DND-41 (cell line): ENCODE data around the gene ZNF444.
"Not testable (repeated sequence)": the region's sequence is repeated elsewhere in the genome, so short reads cannot be mapped to it uniquely, and the experiment has no call there.

Experiments used
- ATAC-seq: fragments of 200-7000 bp; cut with Tn5 transposase; 3 replicates; pipeline ENCODE4 v1.9.1; 2021; ENCODE audit warnings: low read depth; ENCODE audit not compliant: insufficient read depth
- DNase-seq: peaks from one replicate; pipeline ENCODE4 v3.0.0-alpha.2; 2020
- H2AFZ ChIP-seq: 2 replicates; pipeline ENCODE4 v1.6.0; 2012; ENCODE audit warnings: low read depth, low read length
- H3K27ac ChIP-seq: 2 replicates; pipeline ENCODE4 v1.5.1; 2012; ENCODE audit warnings: low read length, inconsistent platforms
- H3K27me3 ChIP-seq: fragments of 200-600 bp; sonication (generic); 2 replicates; pipeline ENCODE4 v1.6.0; 2012; ENCODE audit warnings: low read length, mild to moderate bottlenecking, inconsistent platforms; ENCODE audit not compliant: insufficient read depth, poor library complexity
- H3K36me3 ChIP-seq: 2 replicates; pipeline ENCODE4 v1.5.1; 2012; ENCODE audit warnings: low read length, inconsistent platforms; ENCODE audit not compliant: insufficient read depth
- H3K4me1 ChIP-seq: 2 replicates; pipeline ENCODE4 v1.5.1; 2012; ENCODE audit warnings: mild to moderate bottlenecking, low read length; ENCODE audit not compliant: insufficient read depth
- H3K4me2 ChIP-seq: 2 replicates; pipeline ENCODE4 v1.6.0; 2012; ENCODE audit warnings: mild to moderate bottlenecking, moderate library complexity, low read length, inconsistent platforms; ENCODE audit not compliant: insufficient read depth
- H3K4me3 ChIP-seq, 2 experiments: fragments of 200-600 bp in 1 of 2; shearing (Covaris generic) in 1 of 2; 2 replicates each; pipeline ENCODE4 v1.5.1; 2012 to 2016; ENCODE audit warnings: inconsistent platforms in 2 of 2, low read length in 2 of 2, mild to moderate bottlenecking in 2 of 2, low read depth in 1 of 2, moderate library complexity in 1 of 2
- H3K79me2 ChIP-seq: 2 replicates; pipeline ENCODE4 v1.6.0; 2012; ENCODE audit warnings: low read length, inconsistent platforms; ENCODE audit not compliant: insufficient read depth
- H3K9ac ChIP-seq: 2 replicates; pipeline ENCODE4 v1.6.0; 2012; ENCODE audit warnings: low read depth, mild to moderate bottlenecking, inconsistent platforms, low read length, moderate library complexity
- H3K9me3 ChIP-seq: 2 replicates; pipeline ENCODE4 v1.5.1; 2012; ENCODE audit warnings: low read length, moderate library complexity, mild to moderate bottlenecking, inconsistent platforms; ENCODE audit not compliant: insufficient read depth, severe bottlenecking
- H4K20me1 ChIP-seq: 2 replicates; pipeline ENCODE4 v1.6.0; 2012; ENCODE audit warnings: low read length; ENCODE audit not compliant: insufficient read depth
- CTCF ChIP-seq: IDR thresholded peaks from 2 replicates; pipeline ENCODE4 v1.5.1; 2012; ENCODE audit warnings: borderline replicate concordance, low read length, moderate library complexity, mild to moderate bottlenecking; ENCODE audit not compliant: poor library complexity, severe bottlenecking; ENCODE audit errors: extremely low read depth
- EZH2 ChIP-seq: IDR thresholded peaks from 3 replicates; pipeline ENCODE4 v1.6.1; 2012; ENCODE audit warnings: borderline replicate concordance, low read depth, mild to moderate bottlenecking, moderate library complexity, low read length, inconsistent platforms; ENCODE audit not compliant: severe bottlenecking

ZNF444 gene

GRCh38 chr19:56105090-56105701 lies 35.9 kb upstream of the ZNF444 start:
- H2AFZ ChIP-seq: no peak overlapping the region
- no peak overlapping the region for H3K4me3 ChIP-seq
- TF ChIP-seq CTCF (peak; percentile 44), EZH2 (no peak)
- H3K9me3 ChIP-seq: no peaks in the 10 kb centered on the region
- peaks cover 68% of the 10 kb centered on the region for H3K79me2 ChIP-seq
- no peak for DNase-seq
- no peak overlapping the region for H3K9ac ChIP-seq
- peaks cover 75% of the 10 kb centered on the region for H4K20me1 ChIP-seq
- no peak overlapping the region; the same call in 1 of the 2 replicates for H3K27ac ChIP-seq
- H3K36me3 ChIP-seq: peaks cover 41% of the 10 kb centered on the region
- no peaks in the 10 kb centered on the region for H3K27me3 ChIP-seq
- 0 out of 3 replicates have a peak, but pooled peaks have one; percentile 55 for ATAC-seq
- H3K4me1 ChIP-seq: no peaks in the 10 kb centered on the region
- H3K4me2 ChIP-seq: no peak overlapping the region

GRCh38 chr19:56105831-56106396 lies 35.2 kb upstream of the ZNF444 start:
- H3K9ac ChIP-seq: not testable (repeated sequence)

DNA sequence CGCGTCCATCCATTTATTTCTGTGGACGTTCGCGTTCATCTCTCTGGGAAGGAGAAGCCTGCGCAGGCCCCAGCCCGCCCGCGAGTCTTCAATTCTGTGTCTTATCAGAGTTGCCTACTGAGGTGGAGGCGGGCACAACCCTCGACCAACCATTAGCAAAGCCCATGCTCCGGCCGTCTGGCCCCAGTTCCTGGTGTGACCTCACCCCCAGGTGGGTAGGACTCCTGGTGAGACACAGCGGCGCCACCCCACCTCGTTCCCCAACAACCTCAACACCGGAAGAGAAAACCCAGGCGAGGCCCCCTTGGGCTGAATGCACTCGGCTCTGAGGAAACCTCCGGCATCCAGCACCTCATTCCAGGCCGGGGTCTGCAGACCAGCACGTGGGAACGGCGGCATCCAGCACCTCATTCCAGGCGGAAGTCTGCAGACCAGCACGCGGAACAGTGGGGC lies 34.7 kb upstream of the ZNF444 start:
- peaks cover 76% of the 10 kb centered on the region for H4K20me1 ChIP-seq
- no peaks in the 10 kb centered on the region for H3K27me3 ChIP-seq
- H3K9me3 ChIP-seq: no peaks in the 10 kb centered on the region
- H3K9ac ChIP-seq: no peak overlapping the region
- no peak overlapping the region for H2AFZ ChIP-seq
- no peak overlapping the region for H3K27ac ChIP-seq
- ATAC-seq: no peak
- TF ChIP-seq EZH2 (no peak), CTCF (no peak)
- no peaks in the 10 kb centered on the region for H3K4me1 ChIP-seq
- no peak overlapping the region for H3K4me3 ChIP-seq
- no peak for DNase-seq
- H3K36me3 ChIP-seq: peaks cover 30% of the 10 kb centered on the region
- H3K4me2 ChIP-seq: no peak overlapping the region
- peaks cover 80% of the 10 kb centered on the region for H3K79me2 ChIP-seq

More at GRCh38 chr19:56105831-56106396, 35.2 kb upstream of the ZNF444 start:
- Histone ChIP-seq H3K36me3 (peaks cover 35% of the 10 kb centered on the region), H4K20me1 (peaks cover 76% of the 10 kb centered on the region), H3K79me2 (peaks cover 75% of the 10 kb centered on the region)
- H3K27me3 ChIP-seq, H3K4me3 ChIP-seq, H2AFZ ChIP-seq, H3K4me2 ChIP-seq, H3K9me3 ChIP-seq, DNase-seq, H3K4me1 ChIP-seq, ATAC-seq, H3K27ac ChIP-seq: not testable (repeated sequence)

DNA sequence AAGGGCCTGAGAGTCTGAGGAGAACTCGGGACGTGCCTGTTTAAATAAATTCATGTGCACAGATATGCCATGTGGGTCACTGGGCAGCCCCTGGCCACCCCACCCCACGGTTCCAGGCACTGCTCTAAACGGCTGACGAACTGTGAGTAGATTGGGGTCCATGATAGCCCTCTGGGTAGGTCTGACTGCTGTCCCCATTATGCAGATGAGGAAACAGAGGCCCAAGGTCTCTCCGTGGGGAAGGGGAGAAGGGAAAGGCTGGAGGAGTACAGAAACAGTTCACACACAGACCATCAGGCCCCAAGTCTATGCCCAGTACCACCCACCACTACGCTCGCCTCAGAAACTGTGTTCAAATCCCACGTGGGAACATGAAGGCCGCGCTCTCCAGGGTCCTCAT lies 34.1 kb upstream of the ZNF444 start:
- TF ChIP-seq CTCF (no peak), EZH2 (no peak)
- Histone ChIP-seq H3K36me3 (peaks cover 29% of the 10 kb centered on the region), H2AFZ (no peak overlapping the region), H3K27me3 (no peaks in the 10 kb centered on the region), H3K9me3 (no peaks in the 10 kb centered on the region), H3K9ac (no peak overlapping the region), H3K79me2 (peaks cover 85% of the 10 kb centered on the region), H3K4me3 (no peak overlapping the region), H4K20me1 (peaks cover 77% of the 10 kb centered on the region), H3K4me1 (no peaks in the 10 kb centered on the region), H3K27ac (no peak overlapping the region), H3K4me2 (no peak overlapping the region)
- no peak for DNase-seq
- no peak for ATAC-seq
